GM21576 (cell line): ENCODE measurements around the gene FRAS1.
A peak's percentile ranks its signal among the peaks of the same experiment; 100 is the strongest.
"Not testable (repeated sequence)": the region's sequence is repeated elsewhere in the genome, so short reads cannot be mapped to it uniquely, and the experiment has no call there.

Experiments used
- ATAC-seq: cut with Tn5 transposase; IDR thresholded peaks from one replicate; pipeline ENCODE4 v1.9.1; 2021; ENCODE audit warnings: mild to moderate bottlenecking, moderate library complexity; ENCODE audit not compliant: unreplicated experiment

FRAS1 gene

GRCh38 chr4:78057135-78057599 is at the start of gene FRAS1:
Gene FRAS1, plus strand, starts transcription at chr4:78057323. Its CDS starts 687 bp downstream, at chr4:78058010.
- ATAC-seq: peak; percentile 28

GRCh38 chr4:78011003-78011402 is 46.1 kb upstream of the FRAS1 start:
- ATAC-seq: not testable (repeated sequence)

DNA sequence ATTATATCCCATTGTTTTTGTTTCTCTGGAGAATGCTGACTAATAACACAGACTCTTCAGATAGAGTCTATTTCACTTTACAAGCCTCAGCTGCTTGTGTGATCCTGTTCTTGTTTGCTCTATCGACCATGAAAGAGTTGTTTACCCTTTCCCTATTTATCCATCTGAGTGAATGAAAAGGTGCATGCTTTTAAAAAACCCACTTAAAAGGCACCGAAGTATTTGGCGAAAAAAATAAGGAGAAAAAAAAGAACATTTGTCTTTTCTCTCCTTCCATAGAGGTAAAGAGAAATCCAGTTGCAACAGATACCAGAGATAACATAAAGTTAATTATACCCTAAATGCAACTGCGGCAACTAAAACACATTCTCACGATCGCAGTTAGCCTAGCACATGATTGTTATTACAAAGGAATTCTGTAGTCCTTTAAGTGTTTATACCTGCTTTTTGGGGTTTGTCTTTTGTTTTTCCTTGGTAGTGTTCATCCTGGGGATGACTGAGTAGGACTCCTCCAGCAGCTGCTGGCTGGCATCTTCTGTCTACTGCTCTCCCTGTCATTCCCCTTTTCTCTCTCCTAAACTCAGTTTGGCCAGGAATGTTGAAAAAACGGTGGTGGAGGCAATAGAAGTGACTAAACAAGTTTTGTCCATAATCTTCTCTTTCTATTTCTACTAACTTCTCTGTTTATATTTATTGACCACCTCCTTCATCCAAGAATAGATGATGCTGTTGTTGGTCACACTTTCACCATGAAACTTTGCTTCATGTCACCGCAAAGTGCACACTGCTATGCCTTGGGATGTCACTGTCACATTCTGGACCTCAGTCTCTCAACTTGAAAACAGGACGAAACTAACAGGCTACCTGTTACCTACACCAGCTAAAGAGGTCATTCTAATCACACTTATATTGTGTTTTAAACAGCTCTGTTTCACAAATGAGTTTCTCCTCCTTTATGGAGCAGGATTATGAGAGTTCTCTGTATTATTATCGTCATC is 41.9 kb upstream of the FRAS1 start:
- no peak for ATAC-seq

GRCh38 chr4:78018271-78019049 is 38.7 kb upstream of the FRAS1 start:
- no peak for ATAC-seq

- ATAC-seq: no peak
These were observed 37.7 kb upstream of the FRAS1 start for GRCh38 chr4:78019414-78019813.

GRCh38 chr4:78020677-78021076 is 36.4 kb upstream of the FRAS1 start:
- ATAC-seq: no peak

GRCh38 chr4:78022517-78022916 is 34.6 kb upstream of the FRAS1 start:
- no peak for ATAC-seq

DNA sequence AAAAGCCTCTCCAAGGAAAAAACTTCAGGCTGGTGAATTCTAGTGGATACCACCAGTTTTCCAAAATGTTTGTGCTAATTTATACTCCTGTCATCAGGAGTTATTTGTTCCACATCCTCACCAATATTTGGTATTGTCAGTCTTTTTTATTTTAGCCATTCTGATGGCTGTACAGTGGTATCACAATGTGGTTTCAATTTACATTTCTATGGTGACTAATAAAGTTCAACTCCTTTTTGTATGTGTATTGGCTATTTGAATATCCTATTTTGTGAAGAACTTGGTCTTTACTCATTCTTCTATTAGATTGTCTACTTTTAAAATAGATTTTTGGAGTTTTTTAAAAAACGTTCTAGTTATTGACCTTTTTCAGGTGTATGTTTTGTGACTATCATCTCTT is 33.0 kb upstream of the FRAS1 start:
- ATAC-seq: no peak

GRCh38 chr4:78024576-78025091 is 32.5 kb upstream of the FRAS1 start:
- no peak for ATAC-seq

- no peak for ATAC-seq
These were observed 25.6 kb upstream of the FRAS1 start for GRCh38 chr4:78031417-78031950.

GRCh38 chr4:78032446-78032845 is 24.7 kb upstream of the FRAS1 start:
- no peak for ATAC-seq

GRCh38 chr4:78032929-78033328 is 24.2 kb upstream of the FRAS1 start:
- no peak for ATAC-seq

DNA sequence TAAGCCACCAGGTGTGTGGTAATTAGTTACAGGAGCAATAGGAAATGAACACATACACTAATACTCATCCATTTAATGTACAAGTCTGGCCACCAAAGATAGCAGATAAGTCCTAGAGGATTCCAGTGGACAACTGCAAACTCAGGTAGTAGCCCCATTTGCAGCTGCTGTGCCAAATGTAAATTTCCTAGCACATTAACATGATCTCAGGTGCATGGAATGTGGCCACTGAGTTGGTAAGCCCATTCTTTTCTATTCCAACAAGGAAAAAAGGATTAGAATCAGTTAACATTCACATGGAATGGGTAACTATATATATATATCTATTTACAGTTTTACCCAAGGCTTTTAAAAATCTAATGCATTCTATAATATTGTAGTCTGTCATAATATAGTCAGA is 23.3 kb upstream of the FRAS1 start:
- ATAC-seq: no peak

DNA sequence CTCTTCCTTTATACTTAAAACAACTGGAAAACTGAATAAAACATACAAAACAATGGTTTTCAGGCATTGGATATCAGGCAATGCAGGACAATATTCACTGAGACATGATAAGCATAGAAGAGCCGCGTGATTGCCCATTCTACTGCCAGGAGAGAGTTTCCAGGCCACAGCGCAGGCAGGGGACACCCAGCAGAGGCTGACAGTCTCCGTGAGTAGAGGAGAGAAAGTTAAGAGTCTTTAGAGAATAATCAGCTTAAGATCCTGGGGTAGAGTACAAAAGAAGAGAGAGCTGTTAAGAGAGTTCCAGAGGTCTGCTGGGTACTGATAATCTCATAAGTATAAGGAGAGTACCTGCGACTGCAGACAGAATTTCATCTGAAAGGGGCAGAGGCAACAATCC is 18.4 kb upstream of the FRAS1 start:
- ATAC-seq: no peak

DNA sequence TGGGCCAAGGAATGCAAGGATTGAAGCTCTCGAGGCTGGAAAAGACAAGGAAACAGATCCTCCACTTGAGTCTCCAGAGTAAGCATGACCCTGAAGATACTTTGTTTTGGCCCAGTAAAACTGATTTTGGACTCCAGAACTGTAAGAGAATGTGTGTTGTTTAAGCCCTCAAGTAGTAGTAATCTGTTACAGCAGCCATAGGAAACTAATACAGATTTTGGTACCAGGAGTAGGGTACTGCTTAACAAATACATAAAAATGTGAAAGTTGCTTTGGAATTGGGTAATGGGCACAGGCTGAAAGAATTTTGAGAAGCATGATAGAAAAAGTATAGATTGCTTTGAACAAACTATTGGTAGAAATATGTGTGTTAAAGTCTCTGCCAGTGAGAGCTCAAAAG is 17.4 kb upstream of the FRAS1 start:
- ATAC-seq: no peak

DNA sequence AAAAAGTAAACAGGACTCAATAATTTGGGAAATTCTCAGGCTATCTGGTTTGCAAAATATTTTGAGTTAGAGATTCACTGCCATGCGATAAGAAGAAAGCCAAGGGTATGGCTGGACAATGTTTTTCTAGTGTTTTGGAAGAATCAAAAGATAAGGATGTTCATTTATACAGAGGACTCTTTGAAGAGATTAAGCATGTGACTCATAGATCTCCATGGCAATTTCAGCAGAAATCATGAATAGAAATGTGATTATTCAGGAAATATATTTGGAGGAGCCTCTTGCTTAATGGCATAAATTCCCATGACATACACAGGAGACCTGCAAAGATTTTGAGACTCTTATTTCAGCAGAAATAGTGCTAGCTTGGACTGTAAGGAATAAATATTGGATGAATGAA is 16.7 kb upstream of the FRAS1 start:
- ATAC-seq: no peak

DNA sequence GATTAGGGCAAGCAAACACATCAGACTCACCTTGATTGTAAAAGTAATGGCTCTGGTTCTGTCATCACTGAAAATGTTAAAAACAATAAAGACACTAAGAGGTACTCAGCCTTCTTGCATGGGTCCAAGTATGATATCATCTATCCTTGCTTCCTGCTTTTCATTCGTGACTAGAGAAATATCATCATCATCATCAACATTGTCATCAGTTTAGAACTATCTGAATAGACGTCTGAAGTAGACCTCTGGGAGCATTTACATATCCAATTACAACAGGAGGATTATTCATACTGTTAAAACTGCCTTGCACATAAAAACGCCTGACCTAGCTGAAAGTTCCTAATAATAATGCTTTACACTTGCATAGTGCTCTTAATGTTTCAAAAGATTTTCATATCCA is 9.8 kb upstream of the FRAS1 start:
- ATAC-seq: no peak

DNA sequence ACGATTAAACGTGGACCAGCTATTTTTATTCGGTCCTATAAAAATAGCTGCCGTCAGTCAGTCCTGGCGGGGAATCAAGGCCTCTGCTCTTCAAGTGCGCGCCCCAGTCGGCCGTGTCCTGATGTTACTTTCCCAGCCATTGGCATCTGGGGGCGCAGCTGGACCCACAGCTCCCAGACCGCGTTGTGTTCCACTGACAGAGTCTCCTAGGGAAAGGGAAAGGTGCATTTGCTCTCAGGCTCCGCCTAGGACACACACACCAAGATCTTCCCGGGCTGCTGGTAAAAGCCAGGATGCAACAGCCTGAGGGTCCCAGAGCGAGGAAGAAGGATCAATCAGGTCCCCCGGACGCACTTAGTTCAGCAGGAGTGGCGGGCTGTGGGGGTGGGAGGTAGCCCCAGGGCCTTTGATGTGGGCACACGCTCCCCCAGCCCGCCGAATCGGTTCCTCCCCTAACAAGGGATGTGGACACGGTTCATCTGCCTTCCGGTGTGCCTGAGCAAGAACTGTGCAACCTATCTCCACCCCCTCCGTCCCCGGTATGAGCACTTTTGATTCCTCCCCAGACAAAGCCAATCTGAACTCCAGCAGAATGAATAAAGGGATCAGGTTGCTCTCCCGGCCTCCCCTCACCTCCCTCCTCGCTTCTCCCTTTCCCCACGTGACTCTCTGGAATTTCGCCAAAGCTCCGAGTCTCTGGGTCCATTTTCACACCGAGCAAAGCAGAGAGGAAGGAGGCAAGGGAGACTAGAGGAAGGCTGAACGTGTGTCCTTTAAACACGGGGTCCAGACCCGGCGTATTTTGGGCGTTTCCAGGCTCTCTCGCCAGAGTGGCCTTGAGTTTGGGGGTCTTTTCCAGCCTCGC is 626 bp upstream of the FRAS1 start:
- ATAC-seq: peak; percentile 71

GRCh38 chr4:78057600-78058550 is 752 bp downstream of the FRAS1 start:
- ATAC-seq: peak; percentile 23
